ENCODE results near the gene MYLK2. TPM values are rescaled to one million over a fixed set of nuclear protein-coding genes. Genes with fewer than 3 reads are reported as not detected.
"Not testable (repeated sequence)": the region's sequence is repeated elsewhere in the genome, so short reads cannot be mapped to it uniquely, and the experiment has no call there.

The MYLK2 gene
- polyA plus RNA-seq, 1 donor: 0.21 TPM

GRCh38 chr20:31797364-31797763 is 21.8 kb upstream of the MYLK2 start:
- no peaks in the 10 kb centered on the region for H3K27me3 ChIP-seq (ENCODE audit: control insufficient read depth, insufficient read depth, low read length)
- H3K4me3 ChIP-seq (ENCODE audit: low read length): no peak overlapping the region
- H3K9me3 ChIP-seq (ENCODE audit: control insufficient read depth, low read depth, low read length): no peaks in the 10 kb centered on the region
- no peak overlapping the region for H3K27ac ChIP-seq (ENCODE audit: low read length)
- no peaks in the 10 kb centered on the region for H3K4me1 ChIP-seq (ENCODE audit: control insufficient read depth, insufficient read depth, low read length)
- no CpG with 5 or more reads among the region's 3 CpGs for WGBS (ENCODE audit: insufficient coverage, low lambda C conversion rate)
- no peak for DNase-seq
- peaks cover 35% of the 10 kb centered on the region for H3K36me3 ChIP-seq (ENCODE audit: control insufficient read depth, insufficient read depth, low read length)

- Histone ChIP-seq H3K4me1 (ENCODE audit: control insufficient read depth, insufficient read depth, low read length) (no peaks in the 10 kb centered on the region), H3K36me3 (ENCODE audit: control insufficient read depth, insufficient read depth, low read length) (peaks cover 22% of the 10 kb centered on the region), H3K27ac (ENCODE audit: low read length) (no peak overlapping the region), H3K4me3 (ENCODE audit: low read length) (no peak overlapping the region), H3K27me3 (ENCODE audit: control insufficient read depth, insufficient read depth, low read length) (no peaks in the 10 kb centered on the region), H3K9me3 (ENCODE audit: control insufficient read depth, low read depth, low read length) (no peaks in the 10 kb centered on the region)
- no CpG with 5 or more reads among the region's 7 CpGs for WGBS (ENCODE audit: insufficient coverage, low lambda C conversion rate)
- no peak for DNase-seq
Measured at GRCh38 chr20:31801508-31801907, 17.6 kb upstream of the MYLK2 start.

- no peaks in the 10 kb centered on the region for H3K9me3 ChIP-seq (ENCODE audit: control insufficient read depth, low read depth, low read length)
- H3K4me1 ChIP-seq (ENCODE audit: control insufficient read depth, insufficient read depth, low read length): no peaks in the 10 kb centered on the region
- DNase-seq: no peak
- 93% methylated on average over 5 of the region's 7 CpGs for WGBS (ENCODE audit: insufficient coverage, low lambda C conversion rate)
- H3K4me3 ChIP-seq (ENCODE audit: low read length): no peak overlapping the region
- no peaks in the 10 kb centered on the region for H3K27me3 ChIP-seq (ENCODE audit: control insufficient read depth, insufficient read depth, low read length)
- H3K27ac ChIP-seq (ENCODE audit: low read length): no peak overlapping the region
- H3K36me3 ChIP-seq (ENCODE audit: control insufficient read depth, insufficient read depth, low read length): peaks cover 15% of the 10 kb centered on the region
Measured at GRCh38 chr20:31803552-31804291, 15.4 kb upstream of the MYLK2 start.

- Histone ChIP-seq H3K27ac (ENCODE audit: low read length) (no peak overlapping the region), H3K36me3 (ENCODE audit: control insufficient read depth, insufficient read depth, low read length) (no peaks in the 10 kb centered on the region), H3K4me1 (ENCODE audit: control insufficient read depth, insufficient read depth, low read length) (no peaks in the 10 kb centered on the region), H3K27me3 (ENCODE audit: control insufficient read depth, insufficient read depth, low read length) (no peaks in the 10 kb centered on the region), H3K9me3 (ENCODE audit: control insufficient read depth, low read depth, low read length) (no peaks in the 10 kb centered on the region), H3K4me3 (ENCODE audit: low read length) (no peak overlapping the region)
- WGBS (ENCODE audit: insufficient coverage, low lambda C conversion rate): 80% methylated on average over 1 of the region's 8 CpGs
- DNase-seq: no peak
Measured at GRCh38 chr20:31806564-31807355, 12.4 kb upstream of the MYLK2 start.

- no peaks in the 10 kb centered on the region for H3K36me3 ChIP-seq (ENCODE audit: control insufficient read depth, insufficient read depth, low read length)
- DNase-seq: no peak
- no peak overlapping the region for H3K4me3 ChIP-seq (ENCODE audit: low read length)
- no peaks in the 10 kb centered on the region for H3K27me3 ChIP-seq (ENCODE audit: control insufficient read depth, insufficient read depth, low read length)
- no peak overlapping the region for H3K27ac ChIP-seq (ENCODE audit: low read length)
- H3K9me3 ChIP-seq (ENCODE audit: control insufficient read depth, low read depth, low read length): no peaks in the 10 kb centered on the region
- WGBS (ENCODE audit: insufficient coverage, low lambda C conversion rate): no CpG with 5 or more reads among the region's 3 CpGs
- no peaks in the 10 kb centered on the region for H3K4me1 ChIP-seq (ENCODE audit: control insufficient read depth, insufficient read depth, low read length)
Measured at GRCh38 chr20:31808481-31808880, 10.7 kb upstream of the MYLK2 start.

GRCh38 chr20:31809661-31810060 is 9.5 kb upstream of the MYLK2 start:
- no peaks in the 10 kb centered on the region for H3K36me3 ChIP-seq (ENCODE audit: control insufficient read depth, insufficient read depth, low read length)
- H3K9me3 ChIP-seq (ENCODE audit: control insufficient read depth, low read depth, low read length): no peaks in the 10 kb centered on the region
- H3K4me3 ChIP-seq (ENCODE audit: low read length): no peak overlapping the region
- no CpG with 5 or more reads among the region's 3 CpGs for WGBS (ENCODE audit: insufficient coverage, low lambda C conversion rate)
- no peaks in the 10 kb centered on the region for H3K4me1 ChIP-seq (ENCODE audit: control insufficient read depth, insufficient read depth, low read length)
- DNase-seq: no peak
- H3K27me3 ChIP-seq (ENCODE audit: control insufficient read depth, insufficient read depth, low read length): no peaks in the 10 kb centered on the region
- no peak overlapping the region for H3K27ac ChIP-seq (ENCODE audit: low read length)

GRCh38 chr20:31811198-31811597 is 8.0 kb upstream of the MYLK2 start:
- Histone ChIP-seq H3K27me3 (ENCODE audit: control insufficient read depth, insufficient read depth, low read length) (no peaks in the 10 kb centered on the region), H3K27ac (ENCODE audit: low read length) (no peak overlapping the region), H3K9me3 (ENCODE audit: control insufficient read depth, low read depth, low read length) (no peaks in the 10 kb centered on the region), H3K4me3 (ENCODE audit: low read length) (no peak overlapping the region), H3K4me1 (ENCODE audit: control insufficient read depth, insufficient read depth, low read length) (no peaks in the 10 kb centered on the region), H3K36me3 (ENCODE audit: control insufficient read depth, insufficient read depth, low read length) (no peaks in the 10 kb centered on the region)
- whole genome bisulfite sequencing (ENCODE audit: insufficient coverage, low lambda C conversion rate): no CpG with 5 or more reads among the region's 4 CpGs
- DNase-seq: no peak

GRCh38 chr20:31811796-31812728 is 7.1 kb upstream of the MYLK2 start:
- Histone ChIP-seq H3K9me3 (ENCODE audit: control insufficient read depth, low read depth, low read length) (no peaks in the 10 kb centered on the region), H3K27ac (ENCODE audit: low read length) (no peak overlapping the region), H3K27me3 (ENCODE audit: control insufficient read depth, insufficient read depth, low read length) (no peaks in the 10 kb centered on the region), H3K4me3 (ENCODE audit: low read length) (no peak overlapping the region), H3K4me1 (ENCODE audit: control insufficient read depth, insufficient read depth, low read length) (no peaks in the 10 kb centered on the region), H3K36me3 (ENCODE audit: control insufficient read depth, insufficient read depth, low read length) (no peaks in the 10 kb centered on the region)
- DNase-seq: no peak
- WGBS (ENCODE audit: insufficient coverage, low lambda C conversion rate): no CpG with 5 or more reads among the region's 15 CpGs

GRCh38 chr20:31813611-31814010 is 5.5 kb upstream of the MYLK2 start:
- Histone ChIP-seq H3K9me3 (ENCODE audit: control insufficient read depth, low read depth, low read length) (no peaks in the 10 kb centered on the region), H3K36me3 (ENCODE audit: control insufficient read depth, insufficient read depth, low read length) (no peaks in the 10 kb centered on the region), H3K27me3 (ENCODE audit: control insufficient read depth, insufficient read depth, low read length) (no peaks in the 10 kb centered on the region)

GRCh38 chr20:31814142-31814541 is 5.0 kb upstream of the MYLK2 start:
- WGBS (ENCODE audit: insufficient coverage, low lambda C conversion rate): 100% methylated on average over 1 of the region's 7 CpGs
- H3K27ac ChIP-seq (ENCODE audit: low read length); DNase-seq: not testable (repeated sequence)

More at GRCh38 chr20:31813611-31814010, 5.5 kb upstream of the MYLK2 start:
- no peak for DNase-seq
- H3K27ac ChIP-seq (ENCODE audit: low read length): no peak overlapping the region
- H3K4me1 ChIP-seq (ENCODE audit: control insufficient read depth, insufficient read depth, low read length): no peaks in the 10 kb centered on the region
- no peak overlapping the region for H3K4me3 ChIP-seq (ENCODE audit: low read length)

More at GRCh38 chr20:31814142-31814541, 5.0 kb upstream of the MYLK2 start:
- H3K36me3 ChIP-seq (ENCODE audit: control insufficient read depth, insufficient read depth, low read length); H3K9me3 ChIP-seq (ENCODE audit: control insufficient read depth, low read depth, low read length); H3K27me3 ChIP-seq (ENCODE audit: control insufficient read depth, insufficient read depth, low read length); H3K4me1 ChIP-seq (ENCODE audit: control insufficient read depth, insufficient read depth, low read length); H3K4me3 ChIP-seq (ENCODE audit: low read length): not testable (repeated sequence)
